Natural killer cell (primary cell): Measurements from ENCODE around the gene RNH1. TPM values are rescaled to one million over a fixed set of nuclear protein-coding genes. Genes with fewer than 3 reads are reported as not detected.

ENCODE experiments used
- ATAC-seq, 3 donors: fragments of 150-1000 bp in 2 of 3; fragments of 200-7000 bp in 1 of 3; cut with Tn5 transposase; 1 replicate in 1 of 3; 2 replicates in 2 of 3; pipeline ENCODE4 v1.10.0; 2021; ENCODE audit warnings: mild to moderate bottlenecking in 2 of 3, moderate library complexity in 2 of 3
- DNase-seq, 2 donors: peaks; one replicate each; pipeline versions ENCODE4 v3.0.0 to v3.0.0-alpha.2; 2013 to 2021; ENCODE audit warnings: mixed read lengths in 1 of 2
- H3K27ac ChIP-seq: one replicate; pipeline ENCODE4 v1.5.1; 2013; ENCODE audit warnings: mild to moderate bottlenecking, low read length
- H3K27me3 ChIP-seq: one replicate; pipeline ENCODE4 v1.6.1; 2013; ENCODE audit warnings: low read length; ENCODE audit not compliant: control insufficient read depth, insufficient read depth
- H3K36me3 ChIP-seq: one replicate; pipeline ENCODE4 v1.6.1; 2013; ENCODE audit warnings: low read length; ENCODE audit not compliant: control insufficient read depth, insufficient read depth
- H3K4me1 ChIP-seq: one replicate; pipeline ENCODE4 v1.6.1; 2013; ENCODE audit warnings: low read length; ENCODE audit not compliant: control insufficient read depth, insufficient read depth
- H3K4me3 ChIP-seq: one replicate; pipeline ENCODE4 v1.5.1; 2013; ENCODE audit warnings: low read length
- H3K9me3 ChIP-seq: one replicate; pipeline ENCODE4 v1.6.1; 2013; ENCODE audit warnings: low read length; ENCODE audit not compliant: control insufficient read depth, insufficient read depth
- H3K27ac Mint-ChIP-seq, 2 donors: one replicate each; pipeline ENCODE4 v1.8.0; 2022; ENCODE audit warnings: mild to moderate bottlenecking in 2 of 2, mixed read lengths in 2 of 2, moderate library complexity in 1 of 2
- H3K27me3 Mint-ChIP-seq, 2 donors: one replicate each; pipeline ENCODE4 v1.8.0; 2022; ENCODE audit warnings: low read depth in 2 of 2, mixed read lengths in 2 of 2
- H3K36me3 Mint-ChIP-seq: one replicate; pipeline ENCODE4 v1.8.0; 2022; ENCODE audit warnings: mixed read lengths
- H3K4me1 Mint-ChIP-seq, 2 donors: one replicate each; pipeline ENCODE4 v1.8.0; 2022; ENCODE audit warnings: mixed read lengths in 2 of 2
- H3K4me3 Mint-ChIP-seq: one replicate; pipeline ENCODE4 v1.8.0; 2022; ENCODE audit warnings: mild to moderate bottlenecking, moderate library complexity, mixed read lengths
- H3K9me3 Mint-ChIP-seq, 2 donors: one replicate each; pipeline ENCODE4 v1.8.0; 2022; ENCODE audit warnings: mixed read lengths in 2 of 2
- WGBS: methylation state at CpG from one replicate; pipeline ENCODE4 v1.1.7; 2013; ENCODE audit warnings: missing lambda C conversion rate; ENCODE audit not compliant: insufficient coverage; 5-methylcytosine and 5-hydroxymethylcytosine counted together
- intact Hi-C: fragments of 100-400 bp; cut with micrococcal nuclease; formaldehyde crosslinking; loops from one replicate; pipeline ENCODE4 v1.14.2; 2022
- total RNA-seq, 4 donors: library from RNA; stranded (reverse); fragments of 120-200 nt in 1 of 4; gene quantifications; one replicate each; pipeline versions ENCODE4 v1.2.3 to v1.2.4, GENCODE V29; 2013 to 2022
- TF ChIP-seq, protein P1 (sequence below): fragments of 200-600 bp; IDR thresholded peaks from one replicate; pipeline ENCODE4 v1.8.0; 2022; ENCODE audit warnings: antibody characterized with exemption

Gene RNH1
- total RNA-seq, 3 donors from 2014 or later (not counting 1 experiment from before 2014, with no cell fraction given), result 113 to 120 (median 118) TPM

- Histone ChIP-seq H3K4me3 (no peak overlapping the region), H3K27me3 (no peaks in the 10 kb centered on the region), H3K9me3 (no peaks in the 10 kb centered on the region), H3K4me1 (peaks cover 37% of the 10 kb centered on the region), H3K27ac (no peak overlapping the region), H3K36me3 (peaks cover 11% of the 10 kb centered on the region)
- no peak for DNase-seq
- 97% methylated on average over 37 of the region's 37 CpGs for WGBS
- Mint-ChIP-seq H3K9me3 (no peaks in the 10 kb centered on the region), H3K4me3 (no peak overlapping the region), H3K27me3 (no peaks in the 10 kb centered on the region), H3K36me3 (no peaks in the 10 kb centered on the region), H3K27ac (no peak overlapping the region), H3K4me1 (peaks cover 0 to 25% of the 10 kb centered on the region in 2 donors)
- TF ChIP-seq, protein P1, sequence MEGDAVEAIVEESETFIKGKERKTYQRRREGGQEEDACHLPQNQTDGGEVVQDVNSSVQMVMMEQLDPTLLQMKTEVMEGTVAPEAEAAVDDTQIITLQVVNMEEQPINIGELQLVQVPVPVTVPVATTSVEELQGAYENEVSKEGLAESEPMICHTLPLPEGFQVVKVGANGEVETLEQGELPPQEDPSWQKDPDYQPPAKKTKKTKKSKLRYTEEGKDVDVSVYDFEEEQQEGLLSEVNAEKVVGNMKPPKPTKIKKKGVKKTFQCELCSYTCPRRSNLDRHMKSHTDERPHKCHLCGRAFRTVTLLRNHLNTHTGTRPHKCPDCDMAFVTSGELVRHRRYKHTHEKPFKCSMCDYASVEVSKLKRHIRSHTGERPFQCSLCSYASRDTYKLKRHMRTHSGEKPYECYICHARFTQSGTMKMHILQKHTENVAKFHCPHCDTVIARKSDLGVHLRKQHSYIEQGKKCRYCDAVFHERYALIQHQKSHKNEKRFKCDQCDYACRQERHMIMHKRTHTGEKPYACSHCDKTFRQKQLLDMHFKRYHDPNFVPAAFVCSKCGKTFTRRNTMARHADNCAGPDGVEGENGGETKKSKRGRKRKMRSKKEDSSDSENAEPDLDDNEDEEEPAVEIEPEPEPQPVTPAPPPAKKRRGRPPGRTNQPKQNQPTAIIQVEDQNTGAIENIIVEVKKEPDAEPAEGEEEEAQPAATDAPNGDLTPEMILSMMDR, result no peak
- no peak for ATAC-seq
- intact Hi-C loops, result no loop called here
Measured at GRCh38 chr11:533586-534395, 26.7 kb upstream of the RNH1 start.

DNA sequence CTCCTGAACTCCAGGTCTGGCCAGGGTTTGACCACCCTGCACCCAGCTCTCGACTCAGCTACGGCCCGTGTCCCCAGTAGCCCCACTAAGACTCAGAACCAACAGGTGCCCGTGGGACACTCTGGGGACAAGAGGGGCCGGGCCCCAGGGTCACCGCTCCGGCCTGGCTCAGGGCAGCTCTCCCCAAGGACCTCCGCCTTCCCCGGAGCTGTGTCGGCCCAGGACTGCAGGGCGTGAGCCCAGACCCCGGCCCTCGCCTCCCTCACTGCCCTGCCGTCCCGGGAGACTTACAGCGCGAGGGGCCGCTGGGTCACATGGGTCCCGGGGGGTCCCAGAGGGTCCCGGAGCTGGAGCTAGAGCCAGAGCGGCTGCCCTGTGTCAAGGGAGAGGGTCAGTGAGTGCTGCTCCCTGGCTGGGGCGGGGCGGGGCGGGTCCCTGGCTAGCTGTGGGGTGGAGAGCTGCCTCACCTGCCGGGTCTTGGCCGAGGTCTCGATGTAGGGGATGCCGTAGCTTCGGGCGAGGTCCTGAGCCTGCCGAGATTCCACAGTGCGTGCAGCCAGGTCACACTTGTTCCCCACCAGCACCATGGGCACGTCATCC lies 26.0 kb upstream of the RNH1 start:
- 97% methylated on average over 33 of the region's 33 CpGs for WGBS
- Mint-ChIP-seq H3K27ac (no peak overlapping the region), H3K27me3 (no peaks in the 10 kb centered on the region), H3K9me3 (no peaks in the 10 kb centered on the region), H3K36me3 (no peaks in the 10 kb centered on the region), H3K4me3 (no peak overlapping the region), H3K4me1 (peaks cover 0 to 24% of the 10 kb centered on the region in 2 donors)
- intact Hi-C loops, result no loop called here
- Histone ChIP-seq H3K4me1 (peaks cover 31% of the 10 kb centered on the region), H3K4me3 (no peak overlapping the region), H3K36me3 (peaks cover 11% of the 10 kb centered on the region), H3K9me3 (no peaks in the 10 kb centered on the region), H3K27ac (no peak overlapping the region), H3K27me3 (no peaks in the 10 kb centered on the region)
- DNase-seq (no peak), ATAC-seq (no peak)
- TF ChIP-seq, protein P1, result no peak

GRCh38 chr11:532527-532985 lies 25.5 kb upstream of the RNH1 start:
- intact Hi-C loops, result no loop called here
- no peaks in the 10 kb centered on the region for H3K9me3 ChIP-seq
- H3K9me3 Mint-ChIP-seq, result no peaks in the 10 kb centered on the region
- peaks cover 0 to 18% of the 10 kb centered on the region in 2 donors for H3K4me1 Mint-ChIP-seq
- WGBS, result 95% methylated on average over 23 of the region's 23 CpGs
- DNase-seq (no peak), ATAC-seq (no peak)
- H3K27me3 ChIP-seq, result no peaks in the 10 kb centered on the region
- H3K4me3 ChIP-seq, result no peak overlapping the region
- H3K27ac Mint-ChIP-seq, result no peak overlapping the region
- TF ChIP-seq, protein P1, result no peak
- peaks cover 11% of the 10 kb centered on the region for H3K36me3 ChIP-seq
- no peak overlapping the region for H3K27ac ChIP-seq
- peaks cover 26% of the 10 kb centered on the region for H3K4me1 ChIP-seq
- H3K36me3 Mint-ChIP-seq, result no peaks in the 10 kb centered on the region
- no peak overlapping the region for H3K4me3 Mint-ChIP-seq
- no peaks in the 10 kb centered on the region for H3K27me3 Mint-ChIP-seq
